ENCODE data around the gene ITGA2B. TPM values are rescaled to one million over a fixed set of nuclear protein-coding genes. Genes with fewer than 3 reads are reported as not detected.

ITGA2B gene
- total RNA-seq, 2 experiments from 2014 or later, result 0.57 to 0.63 TPM

GRCh38 chr17:44361292-44362260 is 27.9 kb downstream of the ITGA2B start:
- Histone ChIP-seq H3K4me1 (ENCODE audit: insufficient read depth, low read length, poor library complexity, severe bottlenecking) (peaks cover 52% of the 10 kb centered on the region), H4K20me1 (ENCODE audit: insufficient read depth, low read length) (no peaks in the 10 kb centered on the region), H3K4me3 (ENCODE audit: low read depth, low read length, poor library complexity, severe bottlenecking) (no peak overlapping the region), H3K4me2 (ENCODE audit: low read length) (peak overlapping the region; percentile 32), H3K36me3 (ENCODE audit: insufficient read depth, low read length) (no peaks in the 10 kb centered on the region), H3K27ac (ENCODE audit: low read depth, low read length, poor library complexity, severe bottlenecking) (no peak overlapping the region), H3K9me3 (ENCODE audit: low read length) (no peaks in the 10 kb centered on the region), H2AFZ (ENCODE audit: low read length) (no peak overlapping the region), H3K79me2 (ENCODE audit: insufficient read depth, low read depth, low read length) (no peaks in the 10 kb centered on the region), H3K9me2 (ENCODE audit: insufficient read depth, low read length) (no peaks in the 10 kb centered on the region)
- CTCF ChIA-PET (ENCODE audit: unreplicated experiment), result no interaction called here
- no peak for TF ChIP-seq EZH2phosphoT487 (IDR thresholded peaks at IDR 0.05; ENCODE audit: borderline replicate concordance, low read depth, low read length)
- no peak for TF ChIP-seq CTCF (conservative IDR thresholded peaks at IDR 0.05; ENCODE audit: low read length)
- BruUV-seq (replicated peaks), result no TSS peak
- DNase-seq (ENCODE audit: low spot score), result no peak
- intact Hi-C loops (cut with micrococcal nuclease; ENCODE audit: unreplicated experiment), result no loop called here
- POLR2A ChIA-PET, result no interaction called here

- H3K4me3 ChIP-seq (ENCODE audit: low read depth, low read length, poor library complexity, severe bottlenecking), result no peak overlapping the region
Observed at GRCh38 chr17:44360826-44361225, 28.6 kb downstream of the ITGA2B start.

More at GRCh38 chr17:44360826-44361225, 28.6 kb downstream of the ITGA2B start:
- DNase-seq (ENCODE audit: low spot score), result no peak
- H3K4me2 ChIP-seq (ENCODE audit: low read length), result peak overlapping the region; percentile 32
- H3K9me2 ChIP-seq (ENCODE audit: insufficient read depth, low read length), result no peaks in the 10 kb centered on the region
- H3K4me1 ChIP-seq (ENCODE audit: insufficient read depth, low read length, poor library complexity, severe bottlenecking), result peaks cover 58% of the 10 kb centered on the region
- no peaks in the 10 kb centered on the region for H3K79me2 ChIP-seq (ENCODE audit: insufficient read depth, low read depth, low read length)
- H3K9me3 ChIP-seq (ENCODE audit: low read length), result no peaks in the 10 kb centered on the region
- no TSS peak for BruUV-seq (replicated peaks)
- H2AFZ ChIP-seq (ENCODE audit: low read length), result no peak overlapping the region
- CTCF ChIA-PET (ENCODE audit: unreplicated experiment), result no interaction called here
- POLR2A ChIA-PET, result no interaction called here
- H3K27ac ChIP-seq (ENCODE audit: low read depth, low read length, poor library complexity, severe bottlenecking), result no peak overlapping the region
- intact Hi-C loops (cut with micrococcal nuclease; ENCODE audit: unreplicated experiment), result no loop called here
- no peaks in the 10 kb centered on the region for H3K36me3 ChIP-seq (ENCODE audit: insufficient read depth, low read length)
- H4K20me1 ChIP-seq (ENCODE audit: insufficient read depth, low read length), result no peaks in the 10 kb centered on the region
- TF ChIP-seq CTCF (conservative IDR thresholded peaks at IDR 0.05; ENCODE audit: low read length), result no peak
- no peak for TF ChIP-seq EZH2phosphoT487 (IDR thresholded peaks at IDR 0.05; ENCODE audit: borderline replicate concordance, low read depth, low read length)
